Keratinocyte (primary cell): ENCODE results near the gene KLF12. TPM values are rescaled to one million over a fixed set of nuclear protein-coding genes. Genes with fewer than 3 reads are reported as not detected.

Source experiments
- DNase-seq: peaks from one replicate; pipeline ENCODE4 v3.0.0-alpha.2; 2011; ENCODE audit warnings: low read depth, missing footprints, low spot score
- FAIRE-seq: peaks from 2 replicates; lab custom pipeline; 2011; peaks lifted over from hg19 to GRCh38; lab: Jason Lieb, UNC
- H2AFZ ChIP-seq: 2 replicates; pipeline ENCODE4 v1.6.0; 2012; ENCODE audit warnings: low read length, control low read depth, inconsistent platforms; ENCODE audit not compliant: control insufficient read depth
- H3K27ac ChIP-seq: 2 replicates; pipeline ENCODE4 v1.5.1; 2011; ENCODE audit warnings: low read length; ENCODE audit not compliant: control insufficient read depth, insufficient read depth
- H3K27me3 ChIP-seq: 3 replicates; pipeline ENCODE4 v1.6.0; 2011; ENCODE audit warnings: low read length; ENCODE audit not compliant: control insufficient read depth, insufficient read depth; ENCODE audit errors: extremely low read depth
- H3K36me3 ChIP-seq, 2 experiments: 2 replicates in 1 of 2; 3 replicates in 1 of 2; pipeline ENCODE4 v1.5.1; 2011; ENCODE audit warnings: low read length in 2 of 2, mild to moderate bottlenecking in 1 of 2; ENCODE audit not compliant: control insufficient read depth in 2 of 2, insufficient read depth in 2 of 2; ENCODE audit errors: extremely low read depth in 1 of 2
- H3K4me1 ChIP-seq: 3 replicates; pipeline ENCODE4 v1.5.1; 2011; ENCODE audit warnings: low read length; ENCODE audit not compliant: control insufficient read depth, insufficient read depth; ENCODE audit errors: extremely low read depth
- H3K4me2 ChIP-seq: 3 replicates; pipeline ENCODE4 v1.6.0; 2011; ENCODE audit warnings: low read depth, low read length; ENCODE audit not compliant: control insufficient read depth, insufficient read depth; ENCODE audit errors: extremely low read depth
- H3K4me3 ChIP-seq, 3 experiments: fragments of 200-600 bp in 1 of 3; sonication (generic) in 1 of 3; 2 replicates in 2 of 3; 3 replicates in 1 of 3; pipeline ENCODE4 v1.5.1; 2011 to 2016; ENCODE audit warnings: low read length in 3 of 3, mild to moderate bottlenecking in 3 of 3, control low read depth in 2 of 3, inconsistent platforms in 1 of 3, low read depth in 1 of 3, mixed read lengths in 1 of 3, mixed run types in 1 of 3, moderate library complexity in 1 of 3; ENCODE audit not compliant: control insufficient read depth in 2 of 3, insufficient read depth in 2 of 3; ENCODE audit errors: extremely low read depth in 1 of 3
- H3K79me2 ChIP-seq: 2 replicates; pipeline ENCODE4 v1.6.0; 2012; ENCODE audit warnings: low read length; ENCODE audit not compliant: control insufficient read depth, insufficient read depth
- H3K9ac ChIP-seq: 3 replicates; pipeline ENCODE4 v1.6.0; 2011; ENCODE audit warnings: low read length; ENCODE audit not compliant: control insufficient read depth, insufficient read depth; ENCODE audit errors: extremely low read depth
- H3K9me1 ChIP-seq: 3 replicates; pipeline ENCODE4 v1.6.0; 2011; ENCODE audit warnings: low read length; ENCODE audit not compliant: control insufficient read depth, insufficient read depth; ENCODE audit errors: extremely low read depth
- H3K9me3 ChIP-seq: 2 replicates; pipeline ENCODE4 v1.5.1; 2012; ENCODE audit warnings: low read depth, low read length; ENCODE audit not compliant: control insufficient read depth
- H4K20me1 ChIP-seq: 3 replicates; pipeline ENCODE4 v1.6.0; 2011; ENCODE audit warnings: low read length; ENCODE audit not compliant: control insufficient read depth, insufficient read depth; ENCODE audit errors: extremely low read depth
- EZH2 ChIP-seq: IDR thresholded peaks from one replicate; pipeline ENCODE4 v1.6.1; 2012; ENCODE audit warnings: inconsistent platforms, mild to moderate bottlenecking, low read length, moderate library complexity
- dilution Hi-C: fragments of 300-500 bp; cut with MboI; formaldehyde crosslinking; loops from one replicate; pipeline ENCODE4 v1.7.0; 2020; ENCODE audit warnings: low sequenced_read_pairs; ENCODE audit not compliant: extremely low pct_ligation_motif_present
- polyA plus RNA-seq, 5 experiments: library from polyadenylated mRNA; depleted of rRNA in 3 of 5; stranded (reverse) in 3 of 5; stranded (forward) in 1 of 5; unstranded in 1 of 5; fragments of >200 nt; gene quantifications; 1 replicate in 1 of 5; 2 replicates in 3 of 5; 3 replicates in 1 of 5; pipeline versions ENCODE4 v1.2.1 to v1.2.3, GENCODE V29; 2011 to 2012; ENCODE audit warnings: missing spikeins in 2 of 5, low read depth in 1 of 5, low replicate concordance in 1 of 5
- TF ChIP-seq, protein P1 (sequence below), 3 experiments: IDR thresholded peaks in 1 of 3; conservative IDR thresholded peaks in 1 of 3; optimal IDR thresholded peaks in 1 of 3; 2 replicates in 2 of 3; 3 replicates in 1 of 3; pipeline versions ENCODE3 to v1.5.1; 2011; ENCODE audit warnings: low read length in 3 of 3, mild to moderate bottlenecking in 3 of 3, moderate library complexity in 2 of 3, control low read depth in 1 of 3, inconsistent platforms in 1 of 3; ENCODE audit not compliant: insufficient read depth in 2 of 3; ENCODE audit errors: extremely low read depth in 1 of 3

Gene KLF12
- polyA plus RNA-seq, 1 donor (not counting 4 experiments of a cell fraction or from before 2014, with no cell fraction given) = 6.1 TPM

DNA sequence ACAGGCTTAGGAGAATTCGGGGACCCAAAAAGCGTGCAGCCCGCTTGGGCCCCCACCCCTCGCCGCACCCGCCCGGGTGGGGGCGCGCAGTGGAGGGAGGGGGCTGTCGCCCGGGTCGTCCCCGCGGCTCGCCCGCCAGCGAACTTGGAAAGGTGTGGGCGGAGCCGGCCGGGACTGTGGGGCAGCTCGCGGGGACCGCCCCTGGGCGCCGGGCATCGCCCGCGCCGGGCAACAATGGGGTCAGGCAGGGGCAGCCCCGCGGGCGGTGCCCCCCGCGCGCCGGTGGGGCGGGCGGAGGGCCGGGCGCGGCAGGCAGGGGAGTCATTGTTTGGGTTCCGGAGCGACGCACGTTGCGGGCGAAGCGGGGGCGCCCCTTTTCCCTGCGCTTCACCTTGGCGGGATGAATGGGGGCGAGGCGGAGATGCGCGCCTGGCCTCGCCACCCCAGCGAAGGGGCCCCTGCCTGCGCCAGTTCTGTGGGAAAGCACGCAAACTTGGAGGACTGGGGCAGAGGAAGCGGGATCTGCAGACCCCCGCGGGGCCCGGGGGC is 647 bp upstream of the KLF12 start:
- no peak for DNase-seq
- no peak for FAIRE-seq
- TF ChIP-seq, protein P1, sequence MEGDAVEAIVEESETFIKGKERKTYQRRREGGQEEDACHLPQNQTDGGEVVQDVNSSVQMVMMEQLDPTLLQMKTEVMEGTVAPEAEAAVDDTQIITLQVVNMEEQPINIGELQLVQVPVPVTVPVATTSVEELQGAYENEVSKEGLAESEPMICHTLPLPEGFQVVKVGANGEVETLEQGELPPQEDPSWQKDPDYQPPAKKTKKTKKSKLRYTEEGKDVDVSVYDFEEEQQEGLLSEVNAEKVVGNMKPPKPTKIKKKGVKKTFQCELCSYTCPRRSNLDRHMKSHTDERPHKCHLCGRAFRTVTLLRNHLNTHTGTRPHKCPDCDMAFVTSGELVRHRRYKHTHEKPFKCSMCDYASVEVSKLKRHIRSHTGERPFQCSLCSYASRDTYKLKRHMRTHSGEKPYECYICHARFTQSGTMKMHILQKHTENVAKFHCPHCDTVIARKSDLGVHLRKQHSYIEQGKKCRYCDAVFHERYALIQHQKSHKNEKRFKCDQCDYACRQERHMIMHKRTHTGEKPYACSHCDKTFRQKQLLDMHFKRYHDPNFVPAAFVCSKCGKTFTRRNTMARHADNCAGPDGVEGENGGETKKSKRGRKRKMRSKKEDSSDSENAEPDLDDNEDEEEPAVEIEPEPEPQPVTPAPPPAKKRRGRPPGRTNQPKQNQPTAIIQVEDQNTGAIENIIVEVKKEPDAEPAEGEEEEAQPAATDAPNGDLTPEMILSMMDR (optimal IDR thresholded peaks at IDR 0.05 in 1 of 3, IDR thresholded peaks at IDR 0.05 in 1 of 3, conservative IDR thresholded peaks at IDR 0.05 in 1 of 3; ENCODE audit: extremely low read depth in 1 of 3, insufficient read depth in 2 of 3, low read length in 3 of 3) = no peak
- TF ChIP-seq EZH2 = no peak

DNA sequence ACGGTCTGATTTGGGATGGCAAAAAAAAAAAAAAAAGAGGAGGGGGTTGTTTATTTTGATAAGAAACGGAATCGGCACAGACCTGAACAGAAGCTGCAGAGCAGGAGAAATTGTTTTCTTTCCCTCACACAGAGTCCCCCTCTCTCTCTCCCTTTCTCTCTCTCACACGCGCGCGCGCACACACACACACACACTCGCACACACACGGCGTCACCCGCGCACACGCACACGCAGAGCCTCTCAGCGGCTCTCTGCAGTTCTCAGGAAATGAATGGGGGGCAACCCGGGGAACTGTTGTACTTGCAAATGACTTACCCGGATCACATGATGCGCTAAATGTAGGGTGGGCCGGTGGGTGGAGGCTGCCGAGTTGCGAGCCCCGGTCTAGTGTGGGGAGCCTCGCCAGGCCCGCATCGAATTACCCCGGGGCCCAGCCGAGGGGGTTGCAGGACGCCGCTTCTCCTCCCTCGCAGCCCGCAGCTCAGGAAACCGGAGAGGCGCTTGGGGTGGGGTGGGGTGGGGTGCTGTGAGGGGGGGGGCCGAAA is 475 bp downstream of the KLF12 start:
- H3K9ac ChIP-seq = peak overlapping the region; percentile 67
- H3K9me1 ChIP-seq = no peaks in the 10 kb centered on the region
- peak overlapping the region; percentile 84 for H3K4me2 ChIP-seq
- no peaks in the 10 kb centered on the region for H3K36me3 ChIP-seq
- peaks cover 23% of the 10 kb centered on the region for H3K79me2 ChIP-seq
- H4K20me1 ChIP-seq = no peaks in the 10 kb centered on the region
- no peak for FAIRE-seq
- peak overlapping the region; percentile 33 for H3K27ac ChIP-seq
- H3K4me1 ChIP-seq = peaks cover 11% of the 10 kb centered on the region
- DNase-seq = peak; percentile 9
- no peaks in the 10 kb centered on the region for H3K9me3 ChIP-seq
- H3K4me3 ChIP-seq = peak overlapping the region; percentile 64 to 69 (median 68)
- no peaks in the 10 kb centered on the region for H3K27me3 ChIP-seq
- H2AFZ ChIP-seq = peak overlapping the region; percentile 34
- TF ChIP-seq, protein P1 (optimal IDR thresholded peaks at IDR 0.05 in 1 of 3, IDR thresholded peaks at IDR 0.05 in 1 of 3, conservative IDR thresholded peaks at IDR 0.05 in 1 of 3; ENCODE audit: extremely low read depth in 1 of 3, insufficient read depth in 2 of 3, low read length in 3 of 3) = no peak
- dilution Hi-C loops = no loop called here

More for the DNA sequence above, 647 bp upstream of the KLF12 start:
- no peaks in the 10 kb centered on the region for H4K20me1 ChIP-seq
- peak overlapping the region; percentile 65 to 89 (median 69) for H3K4me3 ChIP-seq
- dilution Hi-C loops = no loop called here
- peak overlapping the region; percentile 70 for H2AFZ ChIP-seq
- H3K4me2 ChIP-seq = peak overlapping the region; percentile 59
- no peaks in the 10 kb centered on the region for H3K27me3 ChIP-seq
- H3K79me2 ChIP-seq = peaks cover 17% of the 10 kb centered on the region
- no peaks in the 10 kb centered on the region for H3K9me3 ChIP-seq
- H3K36me3 ChIP-seq = no peaks in the 10 kb centered on the region
- no peaks in the 10 kb centered on the region for H3K9me1 ChIP-seq
- peak overlapping the region; percentile 88 for H3K9ac ChIP-seq
- peak overlapping the region; percentile 56 for H3K27ac ChIP-seq
- H3K4me1 ChIP-seq = peaks cover 11% of the 10 kb centered on the region
